Activated CD8-positive, alpha-beta T cell treated with anti-CD3 and anti-CD28 coated beads for 36 hours (primary cell): ENCODE data around the gene GNPNAT1. TPM values are rescaled to one million over a fixed set of nuclear protein-coding genes. Genes with fewer than 3 reads are reported as not detected.

ENCODE experiments used
- ATAC-seq: fragments of 200-7000 bp; cut with Tn5 transposase; one replicate; pipeline ENCODE4 v1.10.0; 2021; ENCODE audit warnings: mild to moderate bottlenecking, moderate library complexity
- CTCF ChIA-PET: fragments of 350-600 bp; sonication (Branson Sonifier 250); formaldehyde crosslinking; loops from one replicate; lab custom pipeline; 2021; ENCODE audit warnings: antibody characterized with exemption; lab: Charles Lee
- POLR2A ChIA-PET: fragments of 350-600 bp; sonication (Branson Sonifier 250); formaldehyde crosslinking; loops from one replicate; lab custom pipeline; 2021; ENCODE audit warnings: antibody characterized with exemption; lab: Charles Lee
- DNase-seq: peaks from one replicate; pipeline ENCODE4 v3.0.0-alpha.2; 2020
- H3K27ac Mint-ChIP-seq: one replicate; pipeline ENCODE4 v1.8.0; 2021; ENCODE audit warnings: mild to moderate bottlenecking, mixed read lengths
- H3K27me3 Mint-ChIP-seq: one replicate; pipeline ENCODE4 v1.8.0; 2021; ENCODE audit warnings: mixed read lengths
- H3K36me3 Mint-ChIP-seq: one replicate; pipeline ENCODE4 v1.8.0; 2021; ENCODE audit warnings: low read depth, mixed read lengths
- H3K4me1 Mint-ChIP-seq: one replicate; pipeline ENCODE4 v1.8.0; 2021; ENCODE audit warnings: low read depth, mixed read lengths
- H3K4me3 Mint-ChIP-seq: one replicate; pipeline ENCODE4 v1.8.0; 2021; ENCODE audit warnings: mild to moderate bottlenecking, moderate library complexity, mixed read lengths
- H3K9me3 Mint-ChIP-seq: one replicate; pipeline ENCODE4 v1.8.0; 2021; ENCODE audit warnings: mixed read lengths
- intact Hi-C: fragments of 100-400 bp; cut with micrococcal nuclease; formaldehyde crosslinking; loops from one replicate; pipeline ENCODE4 v1.10.0; 2022
- total RNA-seq, 2 experiments: library from RNA; stranded (reverse); gene quantifications; one replicate each; pipeline ENCODE4 v1.2.3, GENCODE V29; 2021
- TF ChIP-seq, protein P1 (sequence below): fragments of 200-600 bp; IDR thresholded peaks from one replicate; pipeline ENCODE4 v1.8.0; 2022; ENCODE audit warnings: antibody characterized with exemption, mild to moderate bottlenecking

Gene GNPNAT1
- total RNA-seq, 2 experiments from 2014 or later = 30.2 to 33.1 TPM

DNA sequence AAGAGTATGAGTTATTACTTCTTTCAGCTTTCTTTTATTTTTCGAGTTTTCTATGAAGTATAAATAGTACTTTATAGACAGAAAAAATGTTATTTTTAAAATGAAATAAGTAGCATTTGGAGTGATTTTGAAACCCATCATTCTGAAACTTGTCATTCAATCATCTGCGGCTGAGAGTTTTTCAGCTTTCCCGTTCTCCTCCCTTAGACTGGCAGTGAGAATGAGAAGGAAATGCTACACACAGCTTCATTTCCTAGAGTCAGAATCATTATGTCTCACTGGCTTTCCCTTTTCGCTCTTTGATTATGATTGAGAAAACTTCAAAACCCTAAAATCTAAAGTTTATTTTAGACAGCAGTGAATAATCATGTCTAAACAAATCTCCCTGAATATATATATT lies 33.7 kb upstream of the GNPNAT1 start:
- Mint-ChIP-seq H3K4me3 (no peak overlapping the region), H3K27ac (no peak overlapping the region), H3K36me3 (no peaks in the 10 kb centered on the region), H3K4me1 (peaks cover 2% of the 10 kb centered on the region), H3K9me3 (no peaks in the 10 kb centered on the region), H3K27me3 (peaks cover 3% of the 10 kb centered on the region)
- TF ChIP-seq, protein P1, sequence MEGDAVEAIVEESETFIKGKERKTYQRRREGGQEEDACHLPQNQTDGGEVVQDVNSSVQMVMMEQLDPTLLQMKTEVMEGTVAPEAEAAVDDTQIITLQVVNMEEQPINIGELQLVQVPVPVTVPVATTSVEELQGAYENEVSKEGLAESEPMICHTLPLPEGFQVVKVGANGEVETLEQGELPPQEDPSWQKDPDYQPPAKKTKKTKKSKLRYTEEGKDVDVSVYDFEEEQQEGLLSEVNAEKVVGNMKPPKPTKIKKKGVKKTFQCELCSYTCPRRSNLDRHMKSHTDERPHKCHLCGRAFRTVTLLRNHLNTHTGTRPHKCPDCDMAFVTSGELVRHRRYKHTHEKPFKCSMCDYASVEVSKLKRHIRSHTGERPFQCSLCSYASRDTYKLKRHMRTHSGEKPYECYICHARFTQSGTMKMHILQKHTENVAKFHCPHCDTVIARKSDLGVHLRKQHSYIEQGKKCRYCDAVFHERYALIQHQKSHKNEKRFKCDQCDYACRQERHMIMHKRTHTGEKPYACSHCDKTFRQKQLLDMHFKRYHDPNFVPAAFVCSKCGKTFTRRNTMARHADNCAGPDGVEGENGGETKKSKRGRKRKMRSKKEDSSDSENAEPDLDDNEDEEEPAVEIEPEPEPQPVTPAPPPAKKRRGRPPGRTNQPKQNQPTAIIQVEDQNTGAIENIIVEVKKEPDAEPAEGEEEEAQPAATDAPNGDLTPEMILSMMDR = no peak
- DNase-seq (no peak), ATAC-seq (no peak)
- POLR2A ChIA-PET = interaction anchor here (1.1 kb wide), 1 partner anchor 136 kb away, joined by 3 read pairs; no protein-coding TSS in a partner anchor
- CTCF ChIA-PET = interaction anchor here (0.8 to 5.6 kb wide), 11 partner anchors 10 to 481 kb away, joined by 3 to 49 read pairs (median 5); no protein-coding TSS in a partner anchor
- intact Hi-C loops = loop anchor here (10.0 kb wide), 1 partner anchor 230 kb away; no protein-coding TSS in a partner anchor

DNA sequence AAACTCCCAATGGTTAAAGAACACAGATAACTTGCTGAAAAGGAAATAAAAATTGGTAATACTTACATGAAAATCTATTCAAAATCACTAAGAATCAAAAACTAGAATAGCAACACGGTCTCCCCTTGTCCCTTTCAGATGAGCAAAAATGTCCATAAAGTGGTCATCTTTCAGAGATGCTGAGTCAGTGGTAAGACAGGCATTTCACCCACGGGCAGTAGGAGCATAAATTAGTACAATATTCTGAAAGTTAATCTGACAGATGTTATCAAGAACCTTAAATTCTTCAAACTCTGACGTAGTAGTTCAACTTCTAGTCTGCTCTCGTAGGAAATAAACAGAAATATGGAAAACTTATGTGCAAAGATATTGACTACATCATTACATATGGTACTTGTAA lies 33.1 kb upstream of the GNPNAT1 start:
- no peak for DNase-seq
- H3K36me3 Mint-ChIP-seq = no peaks in the 10 kb centered on the region
- no peak overlapping the region for H3K4me3 Mint-ChIP-seq
- peaks cover 2% of the 10 kb centered on the region for H3K4me1 Mint-ChIP-seq
- H3K27ac Mint-ChIP-seq = no peak overlapping the region
- CTCF ChIA-PET = interaction anchor here (0.8 to 5.6 kb wide), 9 partner anchors 9 to 482 kb away, joined by 3 to 49 read pairs (median 5); no protein-coding TSS in a partner anchor
- H3K27me3 Mint-ChIP-seq = peaks cover 3% of the 10 kb centered on the region
- intact Hi-C loops = loop anchor here (10.0 kb wide), 1 partner anchor 230 kb away; no protein-coding TSS in a partner anchor
- POLR2A ChIA-PET = interaction anchor here (1.1 kb wide), 1 partner anchor 137 kb away, joined by 3 read pairs; no protein-coding TSS in a partner anchor
- H3K9me3 Mint-ChIP-seq = no peaks in the 10 kb centered on the region
- ATAC-seq = no peak
- TF ChIP-seq, protein P1 = no peak

DNA sequence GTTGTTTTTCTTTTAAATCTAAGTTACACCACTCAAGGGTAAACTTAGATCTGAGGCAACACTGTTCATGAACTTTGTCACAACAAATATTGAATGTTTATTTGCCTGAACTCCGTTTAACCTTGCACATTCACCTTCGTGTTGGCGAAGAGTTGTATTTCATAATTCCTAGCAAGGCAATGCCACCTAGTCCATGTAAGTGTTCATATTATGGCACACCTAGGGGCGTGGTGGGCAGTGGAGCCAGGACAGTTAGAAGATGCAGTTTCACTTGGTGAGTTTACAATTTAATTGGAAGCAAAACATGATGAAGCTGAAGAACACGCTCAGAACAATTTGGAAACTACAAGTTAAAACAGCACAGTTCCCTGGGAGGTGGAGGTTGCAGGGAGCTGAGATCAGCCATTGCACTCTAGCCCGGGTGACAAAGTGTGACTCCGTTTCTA lies 30.4 kb upstream of the GNPNAT1 start:
- Mint-ChIP-seq H3K27me3 (peaks cover 3% of the 10 kb centered on the region), H3K4me1 (peaks cover 2% of the 10 kb centered on the region), H3K27ac (no peak overlapping the region), H3K9me3 (no peaks in the 10 kb centered on the region), H3K4me3 (no peak overlapping the region), H3K36me3 (no peaks in the 10 kb centered on the region)
- CTCF ChIA-PET = interaction anchor here (1.0 to 3.1 kb wide), 5 partner anchors 15 to 504 kb away, joined by 3 to 19 read pairs (median 4); no protein-coding TSS in a partner anchor
- intact Hi-C loops = loop anchor here (2.0 to 10.0 kb wide), 2 partner anchors 233 to 485 kb away; no protein-coding TSS in a partner anchor
- ATAC-seq (no peak), DNase-seq (no peak)
- TF ChIP-seq, protein P1 = no peak
- POLR2A ChIA-PET = no interaction called here

DNA sequence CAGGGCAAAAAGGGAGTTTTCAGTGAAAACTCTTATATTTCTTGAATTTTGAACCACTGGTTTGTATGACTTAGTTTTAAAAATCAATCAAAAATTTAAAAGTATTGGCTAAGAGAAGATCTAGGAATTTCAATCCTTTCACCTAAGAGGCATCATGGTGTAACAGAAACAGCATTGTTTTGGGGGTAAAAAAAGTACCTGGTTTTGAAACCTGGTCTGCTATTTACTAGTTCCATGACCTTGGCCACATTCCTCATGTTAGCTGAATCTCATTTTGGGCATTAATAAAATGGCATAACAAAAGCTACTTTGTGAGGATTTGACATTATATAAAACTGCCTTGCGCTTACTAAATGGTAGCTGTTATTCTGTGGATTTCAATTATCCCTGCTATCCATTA lies 16.7 kb upstream of the GNPNAT1 start:
- ATAC-seq (no peak), DNase-seq (no peak)
- POLR2A ChIA-PET = no interaction called here
- TF ChIP-seq, protein P1 = no peak
- intact Hi-C loops = no loop called here
- Mint-ChIP-seq H3K27me3 (no peaks in the 10 kb centered on the region), H3K27ac (no peak overlapping the region), H3K4me3 (no peak overlapping the region), H3K4me1 (no peaks in the 10 kb centered on the region), H3K36me3 (no peaks in the 10 kb centered on the region), H3K9me3 (no peaks in the 10 kb centered on the region)
- CTCF ChIA-PET = no interaction called here

DNA sequence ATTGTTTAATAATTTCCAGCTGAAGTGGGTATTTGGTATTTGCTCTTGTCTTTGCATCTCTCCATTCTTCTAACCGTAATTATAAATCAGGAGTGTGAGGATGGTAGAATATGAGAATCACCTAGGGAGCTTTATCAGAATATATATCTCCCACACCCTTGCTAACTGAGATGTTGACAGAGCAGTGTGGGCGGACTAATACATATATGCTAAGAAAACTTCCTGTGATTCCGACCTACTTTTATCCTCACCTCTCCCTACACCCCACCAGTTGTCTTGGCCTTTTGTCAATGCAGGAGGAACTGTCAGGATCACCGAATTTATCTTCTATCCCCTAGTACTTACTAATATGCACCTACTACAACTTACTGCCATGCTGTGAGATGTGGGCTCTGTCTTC lies 14.7 kb upstream of the GNPNAT1 start:
- peaks cover 2% of the 10 kb centered on the region for H3K27me3 Mint-ChIP-seq
- intact Hi-C loops = no loop called here
- H3K4me1 Mint-ChIP-seq = peaks cover 3% of the 10 kb centered on the region
- no peak for DNase-seq
- ATAC-seq = no peak
- no peak overlapping the region for H3K27ac Mint-ChIP-seq
- H3K36me3 Mint-ChIP-seq = no peaks in the 10 kb centered on the region
- no peak overlapping the region for H3K4me3 Mint-ChIP-seq
- no peaks in the 10 kb centered on the region for H3K9me3 Mint-ChIP-seq
- TF ChIP-seq, protein P1 = no peak
- POLR2A ChIA-PET = no interaction called here
- CTCF ChIA-PET = no interaction called here
